SK-N-MC (cell line): ENCODE measurements around the gene SPRED1.

ENCODE experiments used
- EZH2 ChIP-seq: fragments of 200-600 bp; sonication (generic); IDR thresholded peaks from one replicate; pipeline ENCODE4 v1.6.1; 2017; ENCODE audit warnings: antibody characterized with exemption
- FOXP2 ChIP-seq: optimal IDR thresholded peaks from 2 replicates; pipeline ENCODE3; 2011; ENCODE audit warnings: mild to moderate bottlenecking, moderate library complexity; ENCODE audit not compliant: insufficient read depth; ENCODE audit errors: extremely low read length, control extremely low read depth
- POLR2AphosphoS5 ChIP-seq: IDR thresholded peaks from 2 replicates; pipeline ENCODE4 v1.6.1; 2012; ENCODE audit warnings: mild to moderate bottlenecking, low read depth, low read length, borderline replicate concordance

GRCh38 chr15:38401701-38402100, 149.1 kb downstream of the SPRED1 start:
- TF ChIP-seq POLR2AphosphoS5 (no peak), EZH2 (no peak), FOXP2 (no peak)
